Measurements from ENCODE around the gene RFX8.
"Not testable (repeated sequence)": the region's sequence is repeated elsewhere in the genome, so short reads cannot be mapped to it uniquely, and the experiment has no call there.

Gene RFX8

GRCh38 chr2:101474731-101475384 is at the start of gene RFX8:
Gene RFX8, minus strand, starts transcription at chr2:101475112. Its CDS starts 8,264 bp downstream, at chr2:101466848.
- DNase-seq (ENCODE audit: low spot score) = no peak

- no peak for DNase-seq (ENCODE audit: low spot score)
Observed at GRCh38 chr2:101521487-101521886, 46.6 kb upstream of the RFX8 start.

GRCh38 chr2:101520246-101520645 is 45.3 kb upstream of the RFX8 start:
- DNase-seq (ENCODE audit: low spot score) = no peak

- peak; percentile 57 for DNase-seq (ENCODE audit: low spot score)
Observed at GRCh38 chr2:101518578-101519492, 43.9 kb upstream of the RFX8 start.

GRCh38 chr2:101517758-101518271 is 42.9 kb upstream of the RFX8 start:
- DNase-seq (ENCODE audit: low spot score) = no peak

GRCh38 chr2:101516823-101517690 is 42.1 kb upstream of the RFX8 start:
- DNase-seq (ENCODE audit: low spot score) = no peak

- DNase-seq (ENCODE audit: low spot score) = no peak
Observed at GRCh38 chr2:101516349-101516748, 41.4 kb upstream of the RFX8 start.

- DNase-seq (ENCODE audit: low spot score) = no peak
Observed at GRCh38 chr2:101515477-101515876, 40.6 kb upstream of the RFX8 start.

- no peak for DNase-seq (ENCODE audit: low spot score)
Observed at GRCh38 chr2:101512993-101513392, 38.1 kb upstream of the RFX8 start.

- DNase-seq (ENCODE audit: low spot score) = no peak
Observed at GRCh38 chr2:101511381-101511780, 36.5 kb upstream of the RFX8 start.

GRCh38 chr2:101509499-101510284 is 34.8 kb upstream of the RFX8 start:
- no peak for DNase-seq (ENCODE audit: low spot score)

GRCh38 chr2:101508636-101509035 is 33.7 kb upstream of the RFX8 start:
- DNase-seq (ENCODE audit: low spot score) = no peak

GRCh38 chr2:101505276-101505675 is 30.4 kb upstream of the RFX8 start:
- DNase-seq (ENCODE audit: low spot score) = not testable (repeated sequence)

- not testable (repeated sequence) for DNase-seq (ENCODE audit: low spot score)
Observed at GRCh38 chr2:101504744-101505143, 29.8 kb upstream of the RFX8 start.

- DNase-seq (ENCODE audit: low spot score) = no peak
Observed at GRCh38 chr2:101502095-101502494, 27.2 kb upstream of the RFX8 start.

GRCh38 chr2:101501443-101501842 is 26.5 kb upstream of the RFX8 start:
- DNase-seq (ENCODE audit: low spot score) = no peak

- DNase-seq (ENCODE audit: low spot score) = no peak
Observed at GRCh38 chr2:101500860-101501259, 25.9 kb upstream of the RFX8 start.

- no peak for DNase-seq (ENCODE audit: low spot score)
Observed at GRCh38 chr2:101500180-101500579, 25.3 kb upstream of the RFX8 start.

GRCh38 chr2:101496279-101496678 is 21.4 kb upstream of the RFX8 start:
- no peak for DNase-seq (ENCODE audit: low spot score)

GRCh38 chr2:101492936-101493473 is 18.1 kb upstream of the RFX8 start:
- DNase-seq (ENCODE audit: low spot score) = no peak

GRCh38 chr2:101486994-101487393 is 12.1 kb upstream of the RFX8 start:
- DNase-seq (ENCODE audit: low spot score) = no peak
